ENCODE data around the gene RPP25L.

RPP25L gene

DNA sequence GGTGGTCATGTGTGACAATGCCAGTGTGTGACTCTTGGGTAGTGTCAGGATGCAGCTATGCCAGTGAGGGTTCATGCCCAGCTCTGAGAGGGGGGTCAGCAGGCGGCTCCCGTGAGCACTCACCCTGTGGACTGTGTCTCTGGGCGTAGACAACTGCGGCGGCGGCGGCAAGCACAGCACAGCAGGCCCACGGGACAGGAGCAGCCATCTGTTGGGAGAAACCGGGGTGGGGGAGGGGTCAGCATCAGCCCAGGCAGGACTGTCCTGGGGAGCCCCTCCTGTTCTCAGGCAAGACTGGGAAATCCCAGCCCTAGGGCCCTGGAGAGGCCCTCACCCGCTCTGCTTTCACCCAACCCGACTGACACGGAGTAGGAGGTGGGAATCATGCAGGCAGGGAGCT lies 43.1 kb downstream of the RPP25L start:
- no peak for DNase-seq (ENCODE audit: low spot score)

DNA sequence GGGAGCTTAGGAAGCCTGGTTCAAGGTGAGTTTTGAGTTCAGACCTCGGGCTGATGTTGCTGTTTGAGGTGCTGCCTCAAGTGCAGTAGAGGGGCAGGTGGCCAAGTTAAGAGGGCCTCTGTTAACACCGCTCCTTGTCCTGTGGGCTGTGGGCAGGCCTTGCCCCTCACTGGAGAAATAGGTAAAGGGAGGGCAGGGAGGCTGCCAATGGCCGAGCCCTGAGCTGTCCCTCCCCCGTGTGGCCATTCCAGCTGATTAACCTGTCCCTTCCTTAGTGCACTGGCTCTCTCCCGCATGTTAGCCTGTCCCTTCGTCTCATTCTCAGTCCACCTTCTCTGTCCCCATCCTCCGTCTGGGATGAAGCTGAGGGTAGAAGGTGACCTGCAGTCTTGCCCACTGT lies 43.8 kb downstream of the RPP25L start:
- no peak for DNase-seq (ENCODE audit: low spot score)

GRCh38 chr9:34566972-34567371 lies 44.9 kb downstream of the RPP25L start:
- no peak for DNase-seq (ENCODE audit: low spot score)

DNA sequence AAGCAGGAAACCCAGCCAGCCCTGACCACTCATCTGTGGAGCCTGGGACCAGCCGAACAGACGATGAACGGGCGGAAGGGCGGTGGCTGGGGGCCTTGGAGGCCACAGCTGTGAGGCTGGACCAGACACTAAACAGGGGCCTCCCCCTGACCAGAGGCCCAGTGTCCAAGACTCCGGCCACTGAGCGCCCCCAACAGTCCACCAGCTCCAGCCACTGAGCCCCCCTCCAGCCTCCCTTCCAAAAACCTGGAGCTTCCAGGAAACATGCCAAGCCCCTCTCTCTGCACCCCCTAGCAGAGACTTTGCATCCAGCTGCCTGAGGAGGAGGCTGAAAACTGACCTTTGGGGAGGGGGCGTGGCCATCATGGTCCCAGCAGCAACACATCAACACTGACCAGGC lies 45.6 kb downstream of the RPP25L start:
- DNase-seq (ENCODE audit: low spot score) = no peak

- DNase-seq (ENCODE audit: low spot score) = no peak
These were observed 46.0 kb downstream of the RPP25L start for GRCh38 chr9:34565856-34566255.

DNA sequence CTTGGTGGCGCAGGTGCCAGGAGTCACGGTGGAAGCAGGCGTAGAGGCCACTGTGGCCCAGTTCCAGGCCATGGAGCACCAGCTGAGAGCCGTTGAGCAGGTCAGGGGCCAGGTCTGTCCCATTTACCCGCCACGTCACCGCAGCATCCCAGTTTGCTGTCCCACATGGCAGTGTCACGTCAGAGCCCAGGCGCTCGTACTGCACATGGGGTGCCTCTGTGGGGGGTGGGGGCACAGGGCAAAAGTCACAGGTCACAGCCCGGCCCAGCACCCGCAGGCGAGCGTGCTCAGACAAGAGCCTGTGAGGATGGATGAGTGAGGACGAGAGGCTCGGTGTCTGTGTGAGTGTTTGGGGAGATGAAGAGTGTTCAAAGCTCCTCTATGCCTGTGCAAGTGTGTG lies 47.3 kb downstream of the RPP25L start:
- DNase-seq (ENCODE audit: low spot score) = no peak

- no peak for DNase-seq (ENCODE audit: low spot score)
These were observed 48.6 kb downstream of the RPP25L start for GRCh38 chr9:34563262-34563661.

- DNase-seq (ENCODE audit: low spot score) = peak; percentile 59
These were observed 49.7 kb downstream of the RPP25L start for GRCh38 chr9:34562135-34562745.

DNA sequence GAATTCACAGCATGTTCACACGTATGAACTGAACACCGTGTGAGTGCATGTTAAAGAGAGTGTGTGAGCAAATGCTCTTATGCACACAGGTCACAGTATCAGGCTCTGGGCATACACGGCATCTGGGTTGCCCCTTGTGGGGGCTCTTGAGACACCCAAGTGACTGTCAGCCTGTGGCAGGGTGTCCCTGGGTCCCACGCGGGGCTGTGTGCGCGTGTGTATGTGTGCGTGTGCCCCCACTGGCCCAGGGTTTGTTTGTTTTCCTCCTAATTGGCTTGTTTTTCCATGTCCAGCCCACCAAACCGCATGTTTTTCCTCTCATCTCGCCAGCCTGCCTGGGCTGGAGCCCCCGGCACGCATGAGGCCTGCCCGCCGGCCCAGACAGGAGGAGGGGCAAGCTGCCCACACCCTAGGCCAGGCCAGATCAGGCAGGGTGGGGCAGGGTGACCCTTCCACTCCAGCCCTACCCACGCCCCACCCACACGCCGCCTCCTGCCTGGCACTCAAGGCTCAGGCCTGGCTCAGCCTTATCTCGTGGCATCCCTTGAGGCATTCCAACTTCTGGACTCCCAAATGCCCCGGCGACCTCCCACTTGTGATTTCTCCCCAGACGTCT lies 51.2 kb downstream of the RPP25L start:
- DNase-seq (ENCODE audit: low spot score) = no peak

All from D341Med (cell line).